ENCODE results near the gene A4GALT. TPM values are rescaled to one million over a fixed set of nuclear protein-coding genes. Genes with fewer than 3 reads are reported as not detected.
A peak's percentile ranks its signal among the peaks of the same experiment; 100 is the strongest.

Gene A4GALT
- total RNA-seq, 4 donors from 2014 or later = 6.2 to 17.3 (median 9.1) TPM

DNA sequence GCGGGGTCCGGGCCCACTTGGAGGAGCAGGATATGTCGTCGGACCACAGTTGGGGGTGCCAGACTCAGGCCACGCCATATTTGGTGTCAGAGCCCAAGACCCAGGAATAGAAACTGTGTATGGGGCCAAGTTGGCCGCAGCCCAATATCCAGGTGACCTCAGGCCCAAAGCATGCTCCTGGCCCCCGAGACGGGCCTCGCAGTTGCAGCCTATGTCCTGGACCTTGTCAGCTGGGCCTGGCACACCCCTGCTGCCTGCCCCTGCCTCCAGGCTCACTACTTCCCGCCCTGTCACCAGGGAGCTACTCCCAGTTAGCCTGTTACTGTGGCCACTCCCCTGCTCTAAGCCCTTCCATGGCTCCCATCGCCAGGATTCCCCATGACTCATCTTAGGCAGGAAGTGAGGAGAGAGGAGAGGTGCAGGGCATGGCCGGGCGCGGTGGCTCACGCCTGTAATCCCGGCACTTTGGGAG is 23.1 kb downstream of the A4GALT start:
- Histone ChIP-seq H3K27ac (peak overlapping the region; percentile 10 to 76 (median 58)), H3K36me3 (peaks cover 0 to 5% (median 0%) of the 10 kb centered on the region in 3 donors), H3K9me3 (no peaks in the 10 kb centered on the region), H3K4me1 (peaks cover 0 to 13% (median 1%) of the 10 kb centered on the region in 4 donors), H3K4me3 (no peak overlapping the region), H3K27me3 (no peaks in the 10 kb centered on the region)
- DNase-seq = peak in 1 of 3 donors; percentile 66
- no peak for TF ChIP-seq POLR2A (IDR thresholded peaks at IDR 0.05)
- TF ChIP-seq, protein P1, sequence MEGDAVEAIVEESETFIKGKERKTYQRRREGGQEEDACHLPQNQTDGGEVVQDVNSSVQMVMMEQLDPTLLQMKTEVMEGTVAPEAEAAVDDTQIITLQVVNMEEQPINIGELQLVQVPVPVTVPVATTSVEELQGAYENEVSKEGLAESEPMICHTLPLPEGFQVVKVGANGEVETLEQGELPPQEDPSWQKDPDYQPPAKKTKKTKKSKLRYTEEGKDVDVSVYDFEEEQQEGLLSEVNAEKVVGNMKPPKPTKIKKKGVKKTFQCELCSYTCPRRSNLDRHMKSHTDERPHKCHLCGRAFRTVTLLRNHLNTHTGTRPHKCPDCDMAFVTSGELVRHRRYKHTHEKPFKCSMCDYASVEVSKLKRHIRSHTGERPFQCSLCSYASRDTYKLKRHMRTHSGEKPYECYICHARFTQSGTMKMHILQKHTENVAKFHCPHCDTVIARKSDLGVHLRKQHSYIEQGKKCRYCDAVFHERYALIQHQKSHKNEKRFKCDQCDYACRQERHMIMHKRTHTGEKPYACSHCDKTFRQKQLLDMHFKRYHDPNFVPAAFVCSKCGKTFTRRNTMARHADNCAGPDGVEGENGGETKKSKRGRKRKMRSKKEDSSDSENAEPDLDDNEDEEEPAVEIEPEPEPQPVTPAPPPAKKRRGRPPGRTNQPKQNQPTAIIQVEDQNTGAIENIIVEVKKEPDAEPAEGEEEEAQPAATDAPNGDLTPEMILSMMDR (IDR thresholded peaks at IDR 0.05) = no peak

DNA sequence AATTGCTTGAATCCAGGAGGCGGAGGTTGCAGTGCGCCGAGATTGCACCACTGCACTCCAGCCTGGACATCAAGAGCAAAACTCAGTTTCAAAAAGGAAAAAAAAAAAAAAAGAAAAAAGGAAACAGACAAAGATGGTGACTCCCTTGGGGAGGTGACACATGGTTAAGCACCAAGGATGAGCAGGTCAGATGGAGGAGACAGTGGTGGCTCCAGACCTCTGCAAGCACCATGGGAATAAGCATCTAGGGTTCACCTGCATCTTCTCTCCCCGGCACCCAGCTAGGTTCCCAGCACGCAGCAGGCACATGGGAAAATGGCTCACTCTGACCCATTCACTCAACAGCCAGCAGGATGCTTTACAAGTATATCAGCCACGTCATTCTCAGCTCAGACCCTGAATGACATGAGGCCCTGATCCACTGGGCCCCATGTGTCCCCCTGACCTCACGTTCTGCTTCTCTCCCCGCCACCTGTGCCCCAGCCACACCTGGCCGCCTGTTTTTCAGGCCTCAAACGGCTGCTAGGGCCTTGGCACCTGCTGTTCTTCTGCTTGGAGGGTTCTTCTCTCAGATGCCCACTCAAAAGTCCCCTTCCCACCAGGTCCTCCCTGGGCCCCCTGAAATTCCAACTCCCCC is 24.2 kb downstream of the A4GALT start:
- no peak overlapping the region for H3K4me3 ChIP-seq
- no peak for DNase-seq
- peak overlapping the region in 3 of 4 donors; percentile 49 to 76 (median 67) for H3K27ac ChIP-seq
- peaks cover 0 to 13% (median 9%) of the 10 kb centered on the region in 4 donors for H3K4me1 ChIP-seq
- H3K36me3 ChIP-seq = peaks cover 0 to 6% (median 0%) of the 10 kb centered on the region in 3 donors
- TF ChIP-seq, protein P1 (IDR thresholded peaks at IDR 0.05) = no peak
- no peak for TF ChIP-seq POLR2A (IDR thresholded peaks at IDR 0.05)
- no peaks in the 10 kb centered on the region for H3K27me3 ChIP-seq
- no peaks in the 10 kb centered on the region for H3K9me3 ChIP-seq

DNA sequence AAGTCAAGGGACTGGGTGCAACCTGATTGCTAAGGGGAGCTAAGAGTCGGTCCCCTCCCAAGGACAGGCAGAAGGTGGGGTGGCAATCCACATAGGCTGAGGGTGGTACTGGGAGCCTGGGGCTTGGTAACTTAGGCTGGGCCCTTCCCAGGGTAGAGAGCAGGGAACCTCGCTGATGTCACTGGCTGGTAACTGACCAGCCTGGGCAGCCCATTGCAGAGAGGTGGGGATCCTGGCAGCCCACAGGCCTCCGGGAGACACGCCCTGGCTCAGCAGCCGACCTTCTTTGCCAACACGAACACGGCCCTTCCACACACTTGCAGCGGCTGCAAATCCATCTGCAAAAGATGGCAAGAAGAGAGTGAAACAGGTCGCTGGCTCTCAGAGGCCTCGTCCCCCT is 25.4 kb downstream of the A4GALT start:
- no peak for DNase-seq
- Histone ChIP-seq H3K4me3 (no peak overlapping the region), H3K27me3 (no peaks in the 10 kb centered on the region), H3K27ac (no peak overlapping the region), H3K36me3 (peaks cover 0 to 6% (median 0%) of the 10 kb centered on the region in 3 donors), H3K4me1 (peaks cover 0 to 13% (median 9%) of the 10 kb centered on the region in 4 donors), H3K9me3 (no peaks in the 10 kb centered on the region)
- TF ChIP-seq, protein P1 (IDR thresholded peaks at IDR 0.05) = no peak
- no peak for TF ChIP-seq POLR2A (IDR thresholded peaks at IDR 0.05)

DNA sequence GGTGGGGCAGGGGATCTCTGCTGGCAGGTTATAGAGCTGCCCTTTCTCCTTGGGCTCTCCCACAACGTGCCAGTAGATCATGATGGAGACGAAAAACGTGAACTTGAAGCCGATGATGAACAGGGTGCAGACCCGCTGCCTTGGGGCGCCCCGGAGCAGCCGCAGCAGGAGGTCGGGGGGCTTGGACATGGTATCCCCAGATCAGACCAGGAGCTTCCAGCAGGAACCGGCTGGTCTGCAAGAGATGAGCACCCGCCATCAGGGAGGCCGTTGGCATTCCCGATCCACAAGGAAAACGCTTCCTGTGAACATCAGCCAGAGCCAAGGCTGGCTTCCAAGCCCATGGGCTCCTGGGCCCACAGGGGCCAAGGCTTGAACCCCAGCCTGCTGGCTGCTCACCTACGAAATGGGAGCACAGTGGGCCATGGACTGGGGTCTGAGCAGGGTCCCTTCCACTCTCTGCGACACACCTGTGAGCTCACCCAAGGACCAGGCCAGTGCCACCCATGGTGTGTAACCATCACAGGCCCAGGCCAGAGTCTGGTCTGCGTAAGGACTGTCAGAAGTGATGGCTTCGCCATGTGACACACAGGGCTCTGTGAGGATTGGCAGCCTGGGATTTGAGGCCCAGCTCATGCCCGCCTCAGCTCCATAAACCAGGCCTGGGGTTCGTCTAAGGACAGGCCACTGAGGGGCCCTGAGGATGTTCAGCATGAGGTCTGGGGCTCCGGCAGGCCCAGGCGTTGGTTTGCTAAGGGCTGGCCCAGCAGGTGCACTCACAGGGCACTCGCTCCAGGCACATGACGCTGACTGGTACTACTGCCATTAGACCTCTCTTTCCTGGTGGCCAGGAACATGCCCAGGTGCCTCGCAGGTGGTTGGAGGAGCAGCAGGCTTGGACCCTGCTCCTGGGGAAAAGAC is 26.6 kb downstream of the A4GALT start:
- Histone ChIP-seq H3K27ac (no peak overlapping the region), H3K4me1 (peaks cover 0 to 16% (median 9%) of the 10 kb centered on the region in 4 donors), H3K27me3 (no peaks in the 10 kb centered on the region), H3K4me3 (no peak overlapping the region), H3K9me3 (no peaks in the 10 kb centered on the region), H3K36me3 (peaks cover 0 to 6% (median 0%) of the 10 kb centered on the region in 3 donors)
- TF ChIP-seq POLR2A (IDR thresholded peaks at IDR 0.05) = no peak
- TF ChIP-seq, protein P1 (IDR thresholded peaks at IDR 0.05) = no peak
- no peak for DNase-seq

DNA sequence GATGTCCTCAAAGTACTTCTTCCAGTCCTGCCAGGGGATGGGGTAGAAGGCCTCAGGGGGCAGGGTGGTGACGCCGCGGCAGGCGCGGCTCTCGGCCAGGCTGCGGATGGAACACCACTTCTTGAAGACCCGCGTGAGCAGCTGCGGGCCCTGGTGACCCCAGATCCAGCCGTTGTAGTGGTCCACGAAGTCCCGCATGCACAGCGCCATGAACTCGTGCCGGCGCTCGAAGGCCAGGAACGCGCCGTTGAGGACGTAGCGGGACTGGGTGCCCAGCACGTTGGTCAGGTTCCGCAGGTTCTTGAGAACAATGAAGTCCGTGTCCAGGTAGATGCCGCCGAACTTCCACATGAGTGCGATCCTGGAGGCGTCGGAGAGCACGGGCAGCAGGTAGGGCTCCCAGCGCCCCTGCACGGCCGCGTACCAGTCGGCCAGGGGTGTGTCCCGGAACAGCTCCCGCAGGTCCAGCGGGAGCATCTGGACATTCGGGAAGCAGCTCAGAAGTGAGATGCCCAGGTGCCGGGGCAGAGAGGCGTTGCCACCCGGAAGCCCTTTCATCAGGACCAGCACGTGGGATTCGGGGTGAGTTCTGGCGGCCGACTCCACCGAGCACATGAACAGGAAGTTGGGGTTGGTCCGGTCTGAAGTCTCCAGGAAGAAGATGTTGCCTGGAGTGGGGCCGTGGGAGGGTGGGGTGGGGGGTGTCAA is 27.5 kb downstream of the A4GALT start:
- Histone ChIP-seq H3K9me3 (no peaks in the 10 kb centered on the region), H3K27ac (no peak overlapping the region), H3K36me3 (peaks cover 0 to 6% (median 0%) of the 10 kb centered on the region in 3 donors), H3K4me3 (no peak overlapping the region), H3K27me3 (no peaks in the 10 kb centered on the region), H3K4me1 (peaks cover 0 to 19% (median 9%) of the 10 kb centered on the region in 4 donors)
- DNase-seq = no peak
- TF ChIP-seq, protein P1 (IDR thresholded peaks at IDR 0.05) = no peak
- no peak for TF ChIP-seq POLR2A (IDR thresholded peaks at IDR 0.05)
